Stimulated activated CD8-positive, alpha-beta memory T cell treated with anti-CD3 and anti-CD28 coated beads, Interleukin-7, amount 100 ng/mL, for 48 hours (primary cell): ENCODE data around the gene OLA1.
A peak's percentile ranks its signal among the peaks of the same experiment; 100 is the strongest.

Source experiments
- DNase-seq, 2 donors: peaks; one replicate each; pipeline ENCODE4 v3.0.0-alpha.2; 2020; ENCODE audit warnings: low read depth in 1 of 2; ENCODE audit errors: extremely low read depth in 1 of 2

OLA1 gene

DNA sequence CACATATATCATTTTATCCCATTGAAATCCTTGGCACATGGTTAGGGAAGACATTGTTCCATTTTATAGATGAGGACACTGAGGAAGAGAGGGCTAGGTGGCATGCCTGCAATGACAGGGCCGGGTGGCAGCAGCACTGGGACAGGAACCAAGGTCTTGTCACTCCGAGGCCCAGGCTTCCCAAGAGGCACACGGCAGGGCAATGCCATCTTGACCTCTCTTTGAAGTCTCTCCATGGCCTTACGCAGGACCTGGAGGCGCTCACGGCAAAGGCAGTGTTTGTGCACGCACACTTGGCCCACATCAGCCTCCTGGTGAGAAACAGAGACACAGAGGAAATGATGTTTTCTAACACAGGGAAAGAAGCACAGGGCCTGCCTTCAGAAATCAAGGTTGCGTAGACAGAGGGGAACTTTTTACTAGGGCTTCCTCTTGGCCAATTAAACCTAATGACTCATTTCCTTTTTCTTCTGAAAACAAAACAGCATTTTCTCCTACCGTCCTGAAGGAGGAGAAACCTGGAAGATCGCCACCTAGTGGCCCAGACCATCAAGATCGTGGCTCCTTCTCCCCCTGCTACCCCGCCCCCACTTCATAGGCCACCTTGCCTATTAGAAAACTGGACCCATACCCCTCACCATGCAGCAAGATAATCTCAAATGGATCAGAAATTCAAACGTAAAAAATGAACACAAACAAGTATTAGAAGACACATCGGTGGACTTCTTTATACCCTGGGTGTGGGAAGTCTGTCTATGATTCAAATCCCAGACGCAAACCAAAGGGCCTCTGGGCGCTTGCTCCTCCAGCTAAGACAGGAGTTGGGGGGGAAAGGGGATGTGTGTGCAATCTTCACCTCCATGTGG is 208.5 kb downstream of the OLA1 start:
- DNase-seq: peak; percentile 59 to 77

DNA sequence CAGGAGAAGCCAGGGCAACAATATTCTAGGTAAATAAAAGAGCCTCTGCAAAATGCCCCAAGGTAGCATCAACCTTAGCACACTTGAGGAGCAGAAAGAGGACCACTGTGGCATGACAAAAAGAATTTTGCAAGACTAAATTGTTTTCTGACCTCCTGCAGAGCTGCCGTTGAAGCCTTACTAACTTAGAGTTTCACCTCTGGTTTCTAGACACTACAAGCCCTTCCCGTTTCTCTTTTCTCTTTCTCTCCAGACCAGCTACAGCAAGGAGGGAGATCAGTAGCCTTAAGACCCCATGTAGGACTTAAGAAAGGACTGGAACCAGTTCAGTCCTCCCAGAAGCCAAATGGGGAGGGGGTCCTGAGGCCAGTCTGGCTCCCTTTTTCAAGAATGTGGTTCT is 209.9 kb downstream of the OLA1 start:
- no peak for DNase-seq

DNA sequence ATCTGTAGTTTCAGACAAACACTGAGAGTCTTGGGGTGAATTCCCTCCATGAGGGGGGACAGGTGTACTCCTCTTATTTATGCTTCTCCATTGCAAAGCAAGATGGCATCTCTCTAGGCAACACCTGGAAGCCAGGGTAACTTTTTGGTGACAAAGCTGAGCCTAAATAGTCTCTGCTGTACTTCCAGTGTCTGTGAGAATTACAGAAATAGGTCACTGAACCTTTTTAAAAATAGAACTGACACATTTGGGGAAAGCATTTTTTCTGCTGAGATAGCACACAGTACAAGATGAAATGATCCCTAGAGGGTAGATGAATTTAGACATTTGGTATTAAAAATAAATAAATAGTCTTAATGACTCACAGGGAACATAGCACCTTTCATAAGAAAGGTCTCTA is 211.5 kb downstream of the OLA1 start:
- no peak for DNase-seq

DNA sequence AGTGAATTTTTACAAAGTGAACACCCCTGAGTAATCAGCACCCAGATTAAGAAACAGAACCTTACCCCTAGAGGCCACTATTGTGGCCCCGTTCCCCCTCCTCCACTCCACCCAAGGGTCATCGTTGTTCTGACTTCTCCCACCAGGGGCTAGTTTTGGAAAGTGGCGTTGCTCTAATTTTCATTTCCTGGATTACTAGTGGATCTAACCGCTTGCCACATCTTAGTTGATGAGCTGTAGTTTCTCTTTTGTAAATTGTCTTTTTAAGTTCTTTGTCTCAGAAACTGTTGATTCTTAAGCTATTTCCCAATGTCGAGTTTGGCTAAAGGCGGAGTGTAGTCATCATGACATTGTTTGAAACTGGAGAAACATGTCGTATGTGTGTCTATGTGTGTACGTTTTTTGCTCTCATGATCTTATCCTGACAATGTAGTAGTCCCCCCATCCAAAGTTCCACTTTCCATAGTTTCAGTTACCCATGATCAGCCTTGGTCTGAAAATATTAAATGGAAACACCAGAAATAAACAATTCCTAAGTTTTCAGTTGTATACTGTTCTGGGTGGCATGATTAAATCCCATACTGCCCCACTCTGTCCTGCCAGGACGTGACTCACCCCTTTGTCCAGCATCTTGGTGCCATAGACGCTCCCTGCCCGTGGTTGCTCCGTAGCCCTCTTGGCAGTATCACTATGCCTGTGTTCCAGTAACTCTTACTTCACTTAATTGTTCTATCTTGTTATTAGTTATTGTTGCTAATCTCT is 212.2 kb downstream of the OLA1 start:
- no peak for DNase-seq

DNA sequence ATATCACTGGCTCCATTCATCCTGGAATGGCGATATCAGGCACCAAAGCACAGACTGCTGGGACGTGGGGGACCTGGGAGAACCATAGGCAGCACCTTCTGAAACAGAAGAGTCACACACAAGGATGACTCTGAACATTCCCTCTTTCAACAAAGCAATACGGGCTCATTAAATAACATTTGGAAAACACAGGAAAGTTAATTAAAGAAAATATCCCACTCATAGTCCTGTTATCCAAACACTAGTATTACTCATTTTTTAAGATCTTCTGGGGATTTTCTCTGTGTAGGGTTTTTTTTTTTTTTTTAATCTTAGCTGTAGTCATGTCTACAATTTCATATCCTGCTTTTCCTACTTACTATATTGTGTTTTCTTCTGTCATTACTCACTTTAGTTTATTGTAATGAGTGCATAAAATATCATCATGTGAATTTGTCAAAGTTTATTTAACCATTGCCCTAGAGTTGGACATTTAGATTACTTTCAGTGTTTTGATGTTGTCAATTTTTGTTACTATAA is 213.2 kb downstream of the OLA1 start:
- no peak for DNase-seq

DNA sequence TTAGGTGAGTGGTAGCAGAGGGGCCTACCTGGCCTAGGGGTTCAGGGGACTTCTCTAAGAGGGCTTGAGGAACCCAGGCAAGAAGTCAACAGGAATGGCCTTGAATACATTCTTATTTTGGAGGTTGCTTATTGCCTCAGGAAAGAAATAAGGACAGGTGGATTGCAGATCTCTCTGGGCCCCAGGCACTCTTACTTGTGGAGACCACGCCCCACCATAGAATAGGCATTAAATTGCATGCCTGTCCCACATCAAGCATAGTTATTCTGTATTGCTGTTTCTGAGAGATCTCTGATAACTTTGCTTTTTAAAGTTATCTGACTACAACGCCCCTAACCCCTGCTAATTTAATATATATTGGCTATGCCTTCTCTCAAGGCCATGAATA is 215.2 kb downstream of the OLA1 start:
- DNase-seq: no peak

DNA sequence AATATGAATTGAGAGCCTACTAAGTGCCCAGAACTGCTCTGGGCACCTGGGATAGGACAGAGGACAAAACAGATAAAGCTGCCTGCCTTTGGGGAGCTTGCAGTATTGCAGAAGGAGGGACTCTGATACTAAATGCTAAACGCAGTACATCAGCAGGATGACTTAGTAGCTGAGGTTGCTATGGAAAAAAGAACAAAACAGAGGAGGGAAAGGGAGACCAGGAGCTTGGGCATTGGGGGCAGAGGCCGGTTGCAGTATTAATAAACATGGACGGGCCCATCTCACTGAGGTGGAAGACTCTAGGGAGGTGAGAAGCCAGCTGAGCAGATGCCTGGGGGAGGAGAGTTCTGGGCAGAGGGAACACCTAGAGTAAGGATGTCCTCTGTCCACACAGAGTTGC is 217.1 kb downstream of the OLA1 start:
- DNase-seq: no peak

DNA sequence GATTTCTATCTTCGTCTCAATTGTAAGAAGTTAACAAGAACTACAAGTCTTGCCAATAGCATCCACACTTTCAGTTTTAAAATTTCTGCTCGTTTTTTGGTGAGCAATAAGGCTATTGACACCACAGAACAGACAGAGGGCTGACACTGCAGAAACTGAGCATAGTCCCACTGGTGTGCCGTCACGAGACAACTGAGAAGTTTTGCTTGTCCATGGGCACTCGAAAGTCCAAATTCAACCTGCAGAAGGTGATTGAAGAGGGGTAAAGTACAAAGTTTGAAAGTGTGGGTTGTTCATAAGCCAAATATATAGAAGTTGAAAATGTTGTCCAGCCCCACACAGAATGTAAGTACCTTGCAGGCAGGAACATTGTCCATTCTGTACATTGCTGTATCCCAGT is 219.4 kb downstream of the OLA1 start:
- no peak for DNase-seq

DNA sequence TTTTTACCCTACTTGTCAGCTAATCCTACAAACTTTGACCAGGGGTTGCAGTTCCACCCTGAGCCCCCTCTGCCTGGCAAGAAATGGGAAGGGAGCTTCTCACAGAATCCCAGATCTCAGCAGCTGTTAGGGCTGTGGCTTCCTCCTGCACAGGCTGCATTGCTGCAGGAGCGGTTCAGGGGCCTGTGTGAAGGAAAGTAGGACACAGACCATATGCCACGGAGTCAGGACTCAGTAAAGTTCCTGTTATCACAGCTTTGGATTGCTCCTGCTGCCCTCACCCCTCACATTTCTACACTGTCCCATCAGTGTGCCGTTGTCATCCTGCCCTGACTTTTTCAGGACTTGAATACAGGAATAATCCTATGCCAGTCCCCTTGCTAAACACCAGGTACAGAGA is 220.4 kb downstream of the OLA1 start:
- DNase-seq: no peak

DNA sequence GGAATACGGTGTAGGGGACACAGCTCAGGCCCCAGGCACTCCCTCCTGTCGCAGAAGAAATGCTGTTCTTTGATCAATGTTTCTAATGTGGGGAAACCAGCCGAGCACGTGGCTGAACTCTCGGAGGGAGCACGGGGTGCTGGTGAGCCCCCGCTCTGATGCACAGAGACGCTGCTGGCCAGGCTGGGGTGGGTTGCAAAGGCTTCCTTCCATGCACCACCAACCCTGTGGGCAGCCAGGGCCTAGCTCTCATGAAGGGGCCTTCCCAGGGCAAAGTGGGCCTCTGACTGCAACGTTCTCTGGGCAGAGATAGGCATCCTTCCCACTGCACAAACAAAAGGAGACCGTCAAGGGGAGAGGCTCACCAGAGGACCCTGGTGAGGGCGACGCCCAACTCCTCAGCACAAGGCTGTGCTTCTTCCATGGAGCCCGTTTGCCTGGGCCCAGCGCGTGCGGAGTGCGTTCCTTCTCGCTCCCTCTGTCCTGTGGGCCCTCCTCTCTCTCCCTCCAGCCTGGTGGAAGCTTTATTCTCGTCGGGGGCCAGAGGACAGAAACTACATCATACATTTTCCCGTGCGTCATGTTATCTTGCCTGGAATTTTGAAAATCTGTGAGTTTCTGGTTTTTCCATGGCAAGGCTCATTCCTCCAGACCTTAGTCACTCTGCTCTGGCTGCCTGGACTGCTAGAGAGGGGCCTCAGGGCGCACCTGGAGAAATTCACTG is 222.0 kb downstream of the OLA1 start:
- no peak for DNase-seq

DNA sequence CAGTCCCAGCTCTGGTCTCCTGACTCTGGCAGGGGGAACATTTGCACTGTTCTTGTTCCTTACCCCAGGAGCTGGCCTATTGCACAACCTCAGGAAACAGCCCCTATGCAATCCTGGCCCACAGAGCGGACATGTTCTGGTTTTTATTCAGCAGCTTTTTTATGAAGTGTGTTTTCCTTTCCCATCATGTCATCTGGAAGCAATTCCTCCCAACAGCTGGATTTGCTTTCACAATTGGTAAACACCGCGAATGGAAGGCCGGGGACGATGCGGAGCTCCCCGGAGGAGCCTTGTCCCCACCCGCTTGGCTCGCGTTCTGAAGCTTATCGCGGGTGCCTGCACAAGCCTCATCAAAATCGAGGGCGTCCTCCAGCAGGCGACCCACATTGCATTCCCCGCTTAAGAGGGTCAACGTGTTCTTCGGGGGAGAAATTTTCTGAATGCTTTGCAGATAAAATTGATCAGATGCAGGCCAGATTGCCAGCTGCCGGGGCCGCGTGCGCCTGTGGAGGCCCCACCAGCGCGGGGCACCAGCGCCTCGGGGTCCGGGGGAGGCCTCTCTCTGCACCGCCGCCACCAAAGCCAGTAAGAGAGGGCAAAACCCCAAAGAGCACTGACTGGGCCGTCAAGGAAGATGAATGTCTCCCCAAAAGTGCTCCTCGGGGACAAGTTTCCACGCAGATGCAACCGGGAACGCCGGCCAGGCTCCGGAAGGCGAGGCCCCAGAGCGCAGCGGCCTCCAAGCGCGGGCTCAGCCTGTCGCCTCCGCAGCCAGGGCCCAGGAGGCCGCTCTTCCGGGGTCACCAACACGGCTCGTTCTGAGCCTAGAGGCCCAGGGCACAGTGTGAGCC is 222.8 kb downstream of the OLA1 start:
- no peak for DNase-seq

DNA sequence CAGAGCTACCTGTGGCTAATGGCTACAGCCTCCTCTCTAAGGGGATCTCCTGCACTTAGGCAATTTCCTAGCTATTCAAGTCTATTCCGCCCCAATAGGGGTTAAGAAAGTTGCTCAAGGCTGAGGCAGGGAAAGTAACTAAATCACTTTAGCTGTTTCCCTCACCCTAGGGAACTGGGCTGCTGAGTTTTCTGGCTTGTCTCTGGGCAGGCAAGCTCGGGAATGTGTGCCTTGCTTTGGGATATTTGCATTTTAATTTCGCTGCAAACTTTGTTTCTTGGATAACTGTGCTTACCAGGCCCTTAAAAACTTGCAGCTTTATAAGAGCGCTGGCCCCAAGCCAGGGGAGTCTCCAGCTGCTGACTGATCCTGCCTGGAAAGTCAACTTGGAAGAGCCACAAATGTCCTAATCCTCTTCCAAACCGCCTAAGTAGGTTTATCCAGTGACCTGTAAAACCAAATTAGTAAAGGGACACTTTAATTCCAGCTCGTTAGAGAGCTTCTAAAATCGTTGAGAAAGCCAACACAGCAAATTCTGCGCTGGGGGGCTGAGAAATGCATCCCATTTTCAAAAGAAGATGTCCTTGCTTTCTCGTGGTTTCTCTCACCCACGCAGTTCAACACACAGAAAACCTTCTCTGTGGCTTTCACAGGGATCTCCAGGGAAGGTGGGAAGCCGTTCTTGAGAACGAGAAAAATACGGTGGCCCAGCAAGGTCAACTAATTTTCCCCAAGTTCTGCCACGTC is 223.6 kb downstream of the OLA1 start:
- DNase-seq: no peak

DNA sequence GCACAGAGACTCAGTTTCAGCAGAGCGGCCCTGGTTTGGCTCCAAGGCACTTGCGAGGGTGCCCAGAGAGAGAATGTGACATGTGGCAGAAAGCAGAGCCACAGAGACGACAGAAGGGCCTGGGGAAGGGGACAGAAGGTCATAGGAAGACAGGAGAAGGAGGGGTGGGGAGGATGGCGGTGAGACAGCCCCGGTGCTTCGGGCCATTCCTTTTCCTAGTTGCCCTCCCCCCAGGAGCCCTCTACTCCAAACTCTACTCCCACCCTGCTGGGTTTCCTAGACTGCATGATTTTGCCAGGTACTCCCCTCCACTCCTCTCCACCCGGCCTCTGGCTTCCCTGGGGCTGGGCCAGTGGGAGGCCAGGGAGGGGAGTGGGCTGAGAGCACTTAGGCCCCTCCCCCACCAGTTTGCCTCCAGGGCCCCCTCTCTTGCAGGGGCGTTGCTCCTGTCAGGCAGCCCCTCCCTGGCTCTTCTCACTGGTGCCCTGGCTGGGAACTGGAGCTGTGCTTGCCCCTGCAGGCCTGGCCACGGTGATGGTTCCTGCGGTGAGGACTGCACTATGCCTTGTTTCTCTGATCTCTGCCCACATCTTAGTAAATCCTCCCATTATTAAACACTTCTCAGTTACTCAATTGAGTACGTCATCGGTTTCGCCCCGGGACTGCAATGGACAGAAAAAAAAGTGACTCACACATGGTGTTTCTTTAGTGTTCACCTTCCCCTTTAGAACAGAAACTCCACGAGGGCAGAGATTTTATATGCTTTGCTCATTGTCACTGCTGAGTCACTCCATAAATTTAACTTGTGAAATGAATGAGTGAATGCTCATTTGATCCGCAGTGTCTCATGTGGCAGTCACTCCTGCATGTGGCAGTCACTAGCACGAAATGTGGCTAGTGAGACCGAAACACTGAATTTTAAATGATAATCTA is 224.5 kb downstream of the OLA1 start:
- DNase-seq: peak; percentile 21 to 65
